Right lobe of liver (tissue), 4 donors: Measurements from ENCODE around the gene FSTL5.

Experiments
- CTCF ChIP-seq, 4 donors: fragments of 200-600 bp in 3 of 4; fragments of 450-650 bp in 1 of 4; IDR thresholded peaks; one replicate each; pipeline versions ENCODE4 v1.5.1 to v1.8.0; 2016 to 2022; ENCODE audit warnings: antibody characterized with exemption in 4 of 4, mild to moderate bottlenecking in 2 of 4
- POLR2A ChIP-seq: fragments of 450-650 bp; IDR thresholded peaks from one replicate; pipeline ENCODE4 v1.6.1; 2017; ENCODE audit warnings: antibody characterized with exemption, mild to moderate bottlenecking
- donor health status: DM: no; HTN: no; CAD: no.
- donor health status: DM: no; HTN: no; CAD: no.
- donor health status: DM: no; HTN: yes; CAD: no.

GRCh38 chr4:161525121-161525520, 638.7 kb downstream of the FSTL5 start:
- TF ChIP-seq CTCF (IDR thresholded peaks at IDR 0.05), result no peak
- TF ChIP-seq POLR2A, result no peak
